Uterus (tissue), 2 donors: ENCODE results near the gene SCUBE1.

ENCODE experiments used
- POLR2A ChIP-seq, 2 donors: fragments of 450-650 bp; IDR thresholded peaks; one replicate each; pipeline ENCODE4 v1.6.1; 2016; ENCODE audit warnings: antibody characterized with exemption in 2 of 2, mild to moderate bottlenecking in 1 of 2, moderate library complexity in 1 of 2
- TF ChIP-seq, protein P1 (sequence below), 4 experiments: fragments of 200-600 bp in 2 of 4; fragments of 450-650 bp in 2 of 4; sonication (generic) in 2 of 4; IDR thresholded peaks; one replicate each; pipeline ENCODE4 v1.5.1; 2016 to 2019; ENCODE audit warnings: antibody characterized with exemption in 4 of 4, mild to moderate bottlenecking in 2 of 4, moderate library complexity in 1 of 4

GRCh38 chr22:43209971-43210370 lies 133.2 kb downstream of the SCUBE1 start:
- TF ChIP-seq POLR2A (IDR thresholded peaks at IDR 0.05): no peak
- TF ChIP-seq, protein P1, sequence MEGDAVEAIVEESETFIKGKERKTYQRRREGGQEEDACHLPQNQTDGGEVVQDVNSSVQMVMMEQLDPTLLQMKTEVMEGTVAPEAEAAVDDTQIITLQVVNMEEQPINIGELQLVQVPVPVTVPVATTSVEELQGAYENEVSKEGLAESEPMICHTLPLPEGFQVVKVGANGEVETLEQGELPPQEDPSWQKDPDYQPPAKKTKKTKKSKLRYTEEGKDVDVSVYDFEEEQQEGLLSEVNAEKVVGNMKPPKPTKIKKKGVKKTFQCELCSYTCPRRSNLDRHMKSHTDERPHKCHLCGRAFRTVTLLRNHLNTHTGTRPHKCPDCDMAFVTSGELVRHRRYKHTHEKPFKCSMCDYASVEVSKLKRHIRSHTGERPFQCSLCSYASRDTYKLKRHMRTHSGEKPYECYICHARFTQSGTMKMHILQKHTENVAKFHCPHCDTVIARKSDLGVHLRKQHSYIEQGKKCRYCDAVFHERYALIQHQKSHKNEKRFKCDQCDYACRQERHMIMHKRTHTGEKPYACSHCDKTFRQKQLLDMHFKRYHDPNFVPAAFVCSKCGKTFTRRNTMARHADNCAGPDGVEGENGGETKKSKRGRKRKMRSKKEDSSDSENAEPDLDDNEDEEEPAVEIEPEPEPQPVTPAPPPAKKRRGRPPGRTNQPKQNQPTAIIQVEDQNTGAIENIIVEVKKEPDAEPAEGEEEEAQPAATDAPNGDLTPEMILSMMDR (IDR thresholded peaks at IDR 0.05): no peak
